Peyer's patch (tissue), 4 donors: ENCODE results near the gene TNS4.

Source experiments
- POLR2A ChIP-seq, 2 donors: fragments of 450-650 bp; IDR thresholded peaks; one replicate each; pipeline ENCODE4 v1.5.1; 2017; ENCODE audit warnings: antibody characterized with exemption in 2 of 2, mild to moderate bottlenecking in 2 of 2, moderate library complexity in 2 of 2
- TF ChIP-seq, protein P1 (sequence below), 6 experiments: fragments of 450-650 bp in 4 of 6; fragments of 200-600 bp in 2 of 6; sonication (generic) in 1 of 6; IDR thresholded peaks; one replicate each; pipeline ENCODE4 v1.5.1; 2017 to 2019; ENCODE audit warnings: antibody characterized with exemption in 6 of 6, mild to moderate bottlenecking in 3 of 6, moderate library complexity in 1 of 6

DNA sequence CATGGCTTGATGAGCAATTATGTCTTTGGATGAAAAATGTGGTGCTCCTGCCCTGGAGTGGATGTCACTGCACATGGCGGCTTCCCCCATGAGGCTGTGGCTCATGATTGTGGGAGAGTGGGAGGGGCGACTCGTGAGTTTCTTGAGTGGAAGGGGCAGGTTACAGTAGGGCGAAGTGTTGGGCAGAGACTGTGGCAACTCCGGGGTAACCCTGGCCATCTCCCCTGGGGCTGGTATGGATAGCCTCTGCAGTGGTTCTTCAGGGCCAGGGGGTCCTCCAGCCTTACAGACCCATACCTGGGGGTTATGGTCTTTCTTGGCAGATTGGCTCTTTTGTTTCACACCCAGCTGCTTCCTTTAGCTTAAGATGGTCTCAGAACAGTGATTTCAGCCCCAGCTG lies 1.3 kb upstream of the TNS4 start:
- TF ChIP-seq, protein P1, sequence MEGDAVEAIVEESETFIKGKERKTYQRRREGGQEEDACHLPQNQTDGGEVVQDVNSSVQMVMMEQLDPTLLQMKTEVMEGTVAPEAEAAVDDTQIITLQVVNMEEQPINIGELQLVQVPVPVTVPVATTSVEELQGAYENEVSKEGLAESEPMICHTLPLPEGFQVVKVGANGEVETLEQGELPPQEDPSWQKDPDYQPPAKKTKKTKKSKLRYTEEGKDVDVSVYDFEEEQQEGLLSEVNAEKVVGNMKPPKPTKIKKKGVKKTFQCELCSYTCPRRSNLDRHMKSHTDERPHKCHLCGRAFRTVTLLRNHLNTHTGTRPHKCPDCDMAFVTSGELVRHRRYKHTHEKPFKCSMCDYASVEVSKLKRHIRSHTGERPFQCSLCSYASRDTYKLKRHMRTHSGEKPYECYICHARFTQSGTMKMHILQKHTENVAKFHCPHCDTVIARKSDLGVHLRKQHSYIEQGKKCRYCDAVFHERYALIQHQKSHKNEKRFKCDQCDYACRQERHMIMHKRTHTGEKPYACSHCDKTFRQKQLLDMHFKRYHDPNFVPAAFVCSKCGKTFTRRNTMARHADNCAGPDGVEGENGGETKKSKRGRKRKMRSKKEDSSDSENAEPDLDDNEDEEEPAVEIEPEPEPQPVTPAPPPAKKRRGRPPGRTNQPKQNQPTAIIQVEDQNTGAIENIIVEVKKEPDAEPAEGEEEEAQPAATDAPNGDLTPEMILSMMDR (IDR thresholded peaks at IDR 0.05): no peak
- no peak for TF ChIP-seq POLR2A (IDR thresholded peaks at IDR 0.05)
